22Rv1 (cell line): Measurements from ENCODE around the gene ECD.

Experiments used
- H3K27ac ChIP-seq: fragments of 450-650 bp; 2 replicates; pipeline ENCODE4 v1.5.1; 2017
- CTCF ChIP-seq: fragments of 450-650 bp; IDR thresholded peaks from 2 replicates; pipeline ENCODE4 v1.5.1; 2017; ENCODE audit warnings: mild to moderate bottlenecking
- ZFX ChIP-seq: fragments of 450-650 bp; IDR thresholded peaks from 2 replicates; pipeline ENCODE4 v1.6.1; 2017; ENCODE audit warnings: antibody characterized with exemption, borderline replicate concordance

The ECD gene

GRCh38 chr10:73136627-73137026 lies 31.2 kb downstream of the ECD start:
- no peak overlapping the region for H3K27ac ChIP-seq
- no peak for TF ChIP-seq CTCF
- TF ChIP-seq ZFX = no peak

- no peak for TF ChIP-seq ZFX
- no peak for TF ChIP-seq CTCF
- H3K27ac ChIP-seq = no peak overlapping the region
Observed at GRCh38 chr10:73134727-73135126, 33.1 kb downstream of the ECD start.

GRCh38 chr10:73131913-73132686 lies 35.7 kb downstream of the ECD start:
- H3K27ac ChIP-seq = peak overlapping the region; percentile 61
- no peak for TF ChIP-seq ZFX
- TF ChIP-seq CTCF = no peak

- no peak for TF ChIP-seq ZFX
- no peak for TF ChIP-seq CTCF
- H3K27ac ChIP-seq = peak overlapping the region; percentile 61
Observed at GRCh38 chr10:73131301-73131700, 36.5 kb downstream of the ECD start.

GRCh38 chr10:73126343-73126742 lies 41.5 kb downstream of the ECD start:
- no peak for TF ChIP-seq ZFX
- TF ChIP-seq CTCF = no peak
- no peak overlapping the region for H3K27ac ChIP-seq

- H3K27ac ChIP-seq = peak overlapping the region; percentile 56
- TF ChIP-seq CTCF = no peak
- no peak for TF ChIP-seq ZFX
Observed at GRCh38 chr10:73119952-73120351, 47.9 kb downstream of the ECD start.

- peak overlapping the region; percentile 56 for H3K27ac ChIP-seq
- TF ChIP-seq CTCF (no peak), ZFX (no peak)
Observed at GRCh38 chr10:73119457-73119856, 48.4 kb downstream of the ECD start.
